ENCODE data around the gene LYPD8. TPM values are rescaled to one million over a fixed set of nuclear protein-coding genes. Genes with fewer than 3 reads are reported as not detected.

The LYPD8 gene
- total and polyA plus RNA-seq, 2 of the 8 experiments (the other 6 are each of a cell fraction or from before 2014, with no cell fraction given) = not detected

DNA sequence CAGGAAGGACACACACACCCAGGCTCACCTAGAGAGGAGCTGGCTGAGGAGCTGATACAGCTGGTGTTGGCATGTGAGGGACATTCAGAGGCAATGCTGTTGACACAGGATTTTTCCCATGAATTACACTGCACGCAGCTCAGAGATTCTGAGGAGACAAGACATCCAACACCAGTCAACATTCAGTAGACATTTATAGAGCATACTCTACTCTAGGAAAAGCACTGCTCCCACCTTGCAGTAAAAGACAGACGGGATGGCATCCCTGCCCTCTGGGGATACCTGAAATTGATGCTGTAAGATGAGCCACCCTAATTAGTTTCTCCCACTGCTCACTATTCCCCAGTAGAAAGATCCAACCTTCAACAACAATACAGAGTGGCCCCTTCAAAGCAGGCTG lies 5.1 kb downstream of the LYPD8 start:
- no peak overlapping the region for H2BK120ac ChIP-seq (replicated peaks; ENCODE audit: low read depth, low read length)
- no peak overlapping the region for H4K5ac ChIP-seq (ENCODE audit: insufficient read length, low read depth, low read length)
- H2BK15ac ChIP-seq (ENCODE audit: low read length) = no peak overlapping the region
- H3K23me2 ChIP-seq (ENCODE audit: low read depth, low read length) = peaks cover 23% of the 10 kb centered on the region; the same call in 1 of the 2 replicates
- no peak overlapping the region for H3K18ac ChIP-seq (ENCODE audit: extremely low read depth, low read length)
- no peak overlapping the region for H2AFZ ChIP-seq (ENCODE audit: low read length)
- H3K36me3 ChIP-seq (ENCODE audit: control insufficient read depth in 2 of 4, insufficient read depth in 4 of 4, low read length in 3 of 4) = no peaks in the 10 kb centered on the region; a peak in 1 of 8 replicates
- no peak overlapping the region for H2BK20ac ChIP-seq (ENCODE audit: low read length)
- no peak for DNase-seq (ENCODE audit: low read depth in 1 of 2, low spot score in 2 of 2)
- no peak for TF ChIP-seq SIN3A (conservative IDR thresholded peaks at IDR 0.05 in 1 of 2, IDR thresholded peaks at IDR 0.05 in 1 of 2; ENCODE audit: low read depth in 1 of 2, low read length in 2 of 2)
- TF ChIP-seq RBBP5 (IDR thresholded peaks at IDR 0.05; ENCODE audit: borderline replicate concordance, low read depth, low read length) = no peak
- TF ChIP-seq SP1 (IDR thresholded peaks at IDR 0.05; ENCODE audit: low read depth, low read length) = no peak
- TF ChIP-seq YY1 (IDR thresholded peaks at IDR 0.05; ENCODE audit: low read depth, low read length) = no peak
- TF ChIP-seq BCL11A (IDR thresholded peaks at IDR 0.05; ENCODE audit: low read depth in 2 of 2, low read length in 2 of 2) = no peak
- no peak for TF ChIP-seq HDAC2 (IDR thresholded peaks at IDR 0.05; ENCODE audit: borderline replicate concordance in 1 of 2, low read depth in 2 of 2, low read length in 2 of 2)
- TF ChIP-seq GABPA (IDR thresholded peaks at IDR 0.05; ENCODE audit: borderline replicate concordance, insufficient read depth, low read length) = no peak
- no peaks in the 10 kb centered on the region for H3K4me1 ChIP-seq (replicated peaks in 1 of 4; ENCODE audit: control insufficient read depth in 3 of 4, insufficient read depth in 4 of 4, low read length in 3 of 4)
- ChIA-PET POLR2A (ENCODE audit: partially characterized antibody) (no interaction called here), CTCF (ENCODE audit: partially characterized antibody) (interaction anchor here (1.0 to 1.4 kb wide), 2 partner anchors 16 to 40 kb away, joined by 3 read pairs; no protein-coding TSS in a partner anchor)
- H3K4me3 ChIP-seq (ENCODE audit: extremely low read depth in 1 of 4, insufficient read depth in 2 of 4, low read depth in 3 of 4, low read length in 4 of 4) = no peak overlapping the region
- H3K23ac ChIP-seq (ENCODE audit: insufficient read length) = no peak overlapping the region
- H3K14ac ChIP-seq (ENCODE audit: insufficient read length) = no peak overlapping the region
- H2BK5ac ChIP-seq (ENCODE audit: low read depth, low read length) = no peak overlapping the region
- no peak overlapping the region for H3K4me2 ChIP-seq (ENCODE audit: insufficient read depth in 1 of 2, low read depth in 2 of 2, low read length in 2 of 2)
- FAIRE-seq = no peak
- H3K79me1 ChIP-seq (ENCODE audit: low read depth, low read length) = no peaks in the 10 kb centered on the region
- H2AK5ac ChIP-seq (ENCODE audit: low read depth, low read length) = no peak overlapping the region
- H3K9me3 ChIP-seq (ENCODE audit: insufficient read depth in 2 of 2, low read depth in 1 of 2, low read length in 1 of 2) = peaks cover 60 to 74% of the 10 kb centered on the region in 2 experiments
- H4K91ac ChIP-seq (replicated peaks; ENCODE audit: insufficient read length, low read length) = no peak overlapping the region
- WGBS, 2 experiments (ENCODE audit: extremely low coverage in 1 of 2, insufficient coverage in 1 of 2, insufficient read length in 1 of 2, insufficient replicate concordance in 2 of 2, low coverage in 1 of 2, low lambda C conversion rate in 2 of 2, missing lambda C conversion rate in 1 of 2) = 63% methylated on average over 2 of the region's 2 CpGs; no CpG with 5 or more reads in 1 of the 2 experiments
- no peak overlapping the region for H3K4ac ChIP-seq (replicated peaks; ENCODE audit: insufficient read length, low read depth, low read length)
- no peak overlapping the region for H2BK12ac ChIP-seq (ENCODE audit: low read depth, low read length)
- H3K27ac ChIP-seq (ENCODE audit: low read depth, low read length) = no peak overlapping the region
- H3K9ac ChIP-seq (replicated peaks in 1 of 4; ENCODE audit: extremely low read depth in 1 of 4, low read depth in 3 of 4, low read length in 3 of 4) = no peak overlapping the region
- H4K20me1 ChIP-seq (replicated peaks in 1 of 2; ENCODE audit: control insufficient read depth in 1 of 2, insufficient read depth in 2 of 2, low read length in 2 of 2) = peaks cover 0 to 16% of the 10 kb centered on the region in 2 experiments
- no peaks in the 10 kb centered on the region; a peak in 1 of 7 replicates for H3K27me3 ChIP-seq (replicated peaks in 1 of 4; ENCODE audit: control insufficient read depth in 3 of 4, extremely low read depth in 1 of 4, insufficient read depth in 3 of 4, low read length in 3 of 4)
- no peaks in the 10 kb centered on the region for H3K79me2 ChIP-seq (ENCODE audit: control insufficient read depth in 1 of 2, insufficient read depth in 2 of 2, low read length in 2 of 2)
- no peak overlapping the region for H3K56ac ChIP-seq (replicated peaks; ENCODE audit: insufficient read length, low read depth, low read length)
- H4K8ac ChIP-seq (ENCODE audit: extremely low read depth, insufficient read depth, low read length) = no peak overlapping the region

All from H1 (cell line).